ENCODE data around the gene ARMC3.

The ARMC3 gene

DNA sequence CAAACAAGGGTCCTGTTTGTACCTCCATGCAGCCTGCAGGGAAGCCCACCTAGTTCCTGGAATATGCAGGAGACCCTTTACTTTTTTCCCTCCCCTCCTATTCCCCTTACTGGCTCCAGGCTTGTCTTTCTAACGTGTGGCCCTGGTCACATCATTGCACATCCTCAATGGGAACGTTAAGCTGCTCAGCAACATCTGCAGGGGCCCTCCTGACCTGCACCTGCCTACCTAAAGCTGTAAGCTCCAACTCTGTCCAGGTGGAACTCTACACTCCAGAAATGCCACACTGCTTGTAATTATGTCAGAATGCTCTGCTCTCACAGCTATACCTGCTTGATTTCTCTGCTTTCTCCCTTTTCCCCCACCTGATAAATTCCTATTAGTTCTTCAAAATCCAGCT lies 72.1 kb downstream of the ARMC3 start:
- H3K4me2 ChIP-seq (ENCODE audit: low read length): no peak overlapping the region
- TF ChIP-seq, protein P1, sequence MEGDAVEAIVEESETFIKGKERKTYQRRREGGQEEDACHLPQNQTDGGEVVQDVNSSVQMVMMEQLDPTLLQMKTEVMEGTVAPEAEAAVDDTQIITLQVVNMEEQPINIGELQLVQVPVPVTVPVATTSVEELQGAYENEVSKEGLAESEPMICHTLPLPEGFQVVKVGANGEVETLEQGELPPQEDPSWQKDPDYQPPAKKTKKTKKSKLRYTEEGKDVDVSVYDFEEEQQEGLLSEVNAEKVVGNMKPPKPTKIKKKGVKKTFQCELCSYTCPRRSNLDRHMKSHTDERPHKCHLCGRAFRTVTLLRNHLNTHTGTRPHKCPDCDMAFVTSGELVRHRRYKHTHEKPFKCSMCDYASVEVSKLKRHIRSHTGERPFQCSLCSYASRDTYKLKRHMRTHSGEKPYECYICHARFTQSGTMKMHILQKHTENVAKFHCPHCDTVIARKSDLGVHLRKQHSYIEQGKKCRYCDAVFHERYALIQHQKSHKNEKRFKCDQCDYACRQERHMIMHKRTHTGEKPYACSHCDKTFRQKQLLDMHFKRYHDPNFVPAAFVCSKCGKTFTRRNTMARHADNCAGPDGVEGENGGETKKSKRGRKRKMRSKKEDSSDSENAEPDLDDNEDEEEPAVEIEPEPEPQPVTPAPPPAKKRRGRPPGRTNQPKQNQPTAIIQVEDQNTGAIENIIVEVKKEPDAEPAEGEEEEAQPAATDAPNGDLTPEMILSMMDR (IDR thresholded peaks at IDR 0.05; ENCODE audit: low read depth, low read length, poor library complexity, severe bottlenecking): no peak
- no peak for TF ChIP-seq EZH2phosphoT487 (IDR thresholded peaks at IDR 0.05; ENCODE audit: borderline replicate concordance, low read length)
- no peaks in the 10 kb centered on the region for H3K9me3 ChIP-seq (ENCODE audit: control insufficient read depth, insufficient read depth, low read length)
- no peaks in the 10 kb centered on the region for H3K4me1 ChIP-seq (ENCODE audit: control insufficient read depth, low read length)
- no peaks in the 10 kb centered on the region for H4K20me1 ChIP-seq (ENCODE audit: control insufficient read depth, insufficient read depth, low read depth, low read length)
- no peak overlapping the region for H3K4me3 ChIP-seq (ENCODE audit: low read length)
- H3K36me3 ChIP-seq (ENCODE audit: control insufficient read depth, low read length): no peaks in the 10 kb centered on the region
- H3K79me2 ChIP-seq (ENCODE audit: control insufficient read depth, low read length): no peaks in the 10 kb centered on the region
- H3F3A ChIP-seq (ENCODE audit: control insufficient read depth, insufficient read depth): no peaks in the 10 kb centered on the region
- no peaks in the 10 kb centered on the region for H3K9me2 ChIP-seq (replicated peaks; ENCODE audit: control insufficient read depth, low read length)
- H3K27me3 ChIP-seq (ENCODE audit: control insufficient read depth, low read length): peaks cover 9% of the 10 kb centered on the region; the same call in 1 of the 2 replicates
- no peak overlapping the region for H3K27ac ChIP-seq (ENCODE audit: low read depth, low read length)

GRCh38 chr10:23001901-23002516 lies 74.2 kb downstream of the ARMC3 start:
- Histone ChIP-seq H3K4me1 (ENCODE audit: control insufficient read depth, low read length) (no peaks in the 10 kb centered on the region), H3K9me2 (replicated peaks; ENCODE audit: control insufficient read depth, low read length) (no peaks in the 10 kb centered on the region), H3K36me3 (ENCODE audit: control insufficient read depth, low read length) (no peaks in the 10 kb centered on the region), H3K9me3 (ENCODE audit: control insufficient read depth, insufficient read depth, low read length) (no peaks in the 10 kb centered on the region), H3K4me3 (ENCODE audit: low read length) (no peak overlapping the region), H3K79me2 (ENCODE audit: control insufficient read depth, low read length) (no peaks in the 10 kb centered on the region), H3K27me3 (ENCODE audit: control insufficient read depth, low read length) (no peaks in the 10 kb centered on the region; the same call in 1 of the 2 replicates), H3F3A (ENCODE audit: control insufficient read depth, insufficient read depth) (no peaks in the 10 kb centered on the region), H3K4me2 (ENCODE audit: low read length) (no peak overlapping the region), H4K20me1 (ENCODE audit: control insufficient read depth, insufficient read depth, low read depth, low read length) (no peaks in the 10 kb centered on the region), H3K27ac (ENCODE audit: low read depth, low read length) (no peak overlapping the region)
- TF ChIP-seq, protein P1 (IDR thresholded peaks at IDR 0.05; ENCODE audit: low read depth, low read length, poor library complexity, severe bottlenecking): no peak

DNA sequence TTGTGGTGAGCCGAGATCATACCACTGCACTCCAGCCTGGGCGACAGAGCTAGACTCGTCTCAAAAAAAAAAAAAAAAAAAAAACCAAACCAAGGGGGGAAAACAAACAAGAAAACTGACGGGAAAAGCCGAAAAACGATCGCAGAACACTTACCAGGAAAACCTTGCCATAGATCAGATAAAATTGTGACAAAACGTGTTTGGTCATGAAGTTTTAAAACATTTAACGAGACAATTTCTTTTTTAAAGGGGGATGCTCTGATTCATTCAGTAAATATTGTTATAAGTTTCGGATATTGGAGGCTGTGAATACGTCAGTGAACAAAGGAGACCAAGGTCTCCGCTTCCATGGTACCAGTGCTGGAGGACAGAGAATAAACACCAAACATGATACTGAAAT lies 77.3 kb downstream of the ARMC3 start:
- H3K79me2 ChIP-seq (ENCODE audit: control insufficient read depth, low read length): no peaks in the 10 kb centered on the region
- H3K9me3 ChIP-seq (ENCODE audit: control insufficient read depth, insufficient read depth, low read length): no peaks in the 10 kb centered on the region
- H3K4me1 ChIP-seq (ENCODE audit: control insufficient read depth, low read length): no peaks in the 10 kb centered on the region
- no peaks in the 10 kb centered on the region; the same call in 1 of the 2 replicates for H3K27me3 ChIP-seq (ENCODE audit: control insufficient read depth, low read length)
- H3K27ac ChIP-seq (ENCODE audit: low read depth, low read length): no peak overlapping the region
- no peaks in the 10 kb centered on the region for H3K36me3 ChIP-seq (ENCODE audit: control insufficient read depth, low read length)
- TF ChIP-seq, protein P1 (IDR thresholded peaks at IDR 0.05; ENCODE audit: low read depth, low read length, poor library complexity, severe bottlenecking): no peak
- TF ChIP-seq EZH2phosphoT487 (IDR thresholded peaks at IDR 0.05; ENCODE audit: borderline replicate concordance, low read length): no peak
- no peaks in the 10 kb centered on the region for H4K20me1 ChIP-seq (ENCODE audit: control insufficient read depth, insufficient read depth, low read depth, low read length)
- no peaks in the 10 kb centered on the region for H3F3A ChIP-seq (ENCODE audit: control insufficient read depth, insufficient read depth)
- no peak overlapping the region for H3K4me3 ChIP-seq (ENCODE audit: low read length)
- no peaks in the 10 kb centered on the region for H3K9me2 ChIP-seq (replicated peaks; ENCODE audit: control insufficient read depth, low read length)
- no peak overlapping the region for H3K4me2 ChIP-seq (ENCODE audit: low read length)

Data from DOHH2 (cell line).